Myocyte (in vitro differentiated cells): ENCODE measurements around the gene ADPGK. TPM values are rescaled to one million over a fixed set of nuclear protein-coding genes. Genes with fewer than 3 reads are reported as not detected.
"Not testable (repeated sequence)": the region's sequence is repeated elsewhere in the genome, so short reads cannot be mapped to it uniquely, and the experiment has no call there.

Experiments used
- DNase-seq: peaks from one replicate; pipeline ENCODE4 v3.0.0-alpha.2; 2012; ENCODE audit warnings: low read depth
- polyA plus RNA-seq: library from polyadenylated mRNA; unstranded; fragments of >200 nt; gene quantifications from one replicate; pipeline ENCODE4 v1.2.1, GENCODE V29; 2012; ENCODE audit warnings: missing spikeins
- total RNA-seq: library from RNA; depleted of rRNA; stranded (reverse); fragments of >200 nt; gene quantifications from 2 replicates; pipeline ENCODE4 v1.2.3, GENCODE V29; 2014

Gene ADPGK
- 36.2 and 40.1 TPM in 2 replicates for total RNA-seq
- 33.3 TPM for polyA plus RNA-seq

DNA sequence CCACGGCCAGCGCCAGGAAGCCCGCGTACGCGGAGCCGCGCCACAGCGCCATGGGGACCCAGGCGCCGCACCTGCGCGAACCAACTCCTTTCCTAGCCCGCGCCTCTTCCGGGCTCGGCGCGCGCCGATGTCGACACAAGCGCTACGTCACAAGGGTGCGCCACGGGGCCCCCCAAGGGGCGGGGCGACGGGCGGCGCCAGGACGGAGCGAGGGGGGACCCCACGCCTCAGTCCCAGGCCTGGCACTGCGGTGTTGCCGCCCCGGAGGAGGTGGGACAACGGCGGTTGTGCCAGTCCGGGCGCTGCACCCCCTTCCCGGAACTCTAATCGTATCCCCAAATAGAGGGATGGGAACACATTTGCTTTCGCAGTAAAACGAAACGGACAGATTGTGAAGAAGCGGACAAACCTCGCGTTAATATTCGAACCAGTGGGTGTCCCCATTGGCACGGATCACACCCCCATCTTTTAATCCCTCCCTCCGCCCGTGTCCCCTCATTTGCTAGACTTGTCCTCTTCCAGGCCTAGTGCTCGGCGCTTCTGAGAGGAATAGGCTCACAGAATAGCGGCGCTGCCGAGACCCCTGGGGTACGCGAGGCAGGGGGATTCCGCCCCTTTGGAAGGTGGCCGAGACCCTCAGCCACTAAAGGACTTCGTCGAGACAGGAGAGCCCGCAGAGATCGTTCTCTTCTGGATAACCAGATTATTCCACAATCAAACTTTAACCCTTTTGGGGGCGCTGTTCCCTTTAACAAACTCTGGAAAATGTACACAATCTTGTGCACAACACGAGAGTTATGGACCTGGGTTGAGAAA is at the start of gene ADPGK:
ADPGK (minus strand) TSS at position 119 of the 816 bp plus-strand sequence; CDS start at position 52, 67 bp downstream.
- peak; percentile 95 for DNase-seq

DNA sequence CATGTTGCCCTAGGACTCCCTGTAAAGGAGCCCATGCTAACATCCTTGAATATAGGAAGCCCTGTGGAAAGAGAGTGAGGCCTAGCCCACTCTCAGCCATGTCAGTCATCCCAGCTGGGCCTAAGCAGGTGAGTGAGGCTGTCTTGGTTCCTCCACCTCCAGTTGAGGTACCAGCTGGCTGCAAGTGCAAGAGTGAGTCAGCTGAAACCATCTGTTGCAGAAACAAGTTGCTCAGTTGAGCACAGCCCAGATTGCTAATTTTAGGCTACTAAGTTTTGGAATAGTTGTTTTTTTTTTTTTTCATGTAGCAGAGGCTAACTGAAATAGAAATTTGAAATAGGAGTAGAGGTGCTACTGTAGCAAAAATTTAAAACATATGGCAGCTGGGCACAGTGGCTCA is 43.7 kb upstream of the ADPGK start:
- DNase-seq = peak; percentile 87

DNA sequence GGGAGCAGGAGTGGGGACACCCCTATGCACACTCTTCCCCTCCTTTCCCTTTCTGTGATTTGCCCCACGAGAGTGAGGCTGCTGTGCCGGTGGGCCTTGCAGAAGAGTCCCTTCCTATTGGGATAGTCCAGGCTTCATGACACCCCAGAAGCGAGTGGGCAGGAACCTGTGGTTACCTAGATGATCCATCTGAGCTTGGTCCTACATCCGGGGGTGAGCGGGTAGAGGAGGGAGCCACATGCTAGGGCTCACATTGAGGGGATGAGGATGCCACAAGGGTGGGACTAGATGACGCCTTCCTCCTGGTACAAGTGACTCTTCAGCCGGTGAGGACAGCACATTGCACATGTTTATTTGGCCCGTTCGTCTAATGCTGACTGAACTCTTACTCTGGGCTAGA is 43.1 kb upstream of the ADPGK start:
- DNase-seq = no peak

DNA sequence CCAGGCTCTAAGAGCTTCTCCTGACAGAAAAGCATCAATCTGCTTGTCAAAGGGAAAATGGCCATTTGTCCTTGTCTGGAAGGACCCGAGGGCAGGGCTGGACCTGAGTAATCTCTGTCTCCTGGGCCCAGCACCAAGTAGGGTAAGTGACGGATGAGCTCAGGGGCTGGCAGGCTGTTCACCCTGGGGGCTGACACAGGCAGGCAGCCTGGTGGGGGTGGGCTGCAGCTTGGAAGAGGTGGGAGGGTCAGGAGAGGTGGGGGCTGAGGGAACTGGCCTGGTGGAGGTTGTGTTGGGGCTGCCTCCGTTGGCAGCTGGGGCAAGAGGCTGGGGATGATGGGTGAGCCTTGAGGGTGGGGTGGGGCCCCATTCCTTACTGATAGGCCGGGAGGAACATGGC is 42.3 kb upstream of the ADPGK start:
- no peak for DNase-seq

DNA sequence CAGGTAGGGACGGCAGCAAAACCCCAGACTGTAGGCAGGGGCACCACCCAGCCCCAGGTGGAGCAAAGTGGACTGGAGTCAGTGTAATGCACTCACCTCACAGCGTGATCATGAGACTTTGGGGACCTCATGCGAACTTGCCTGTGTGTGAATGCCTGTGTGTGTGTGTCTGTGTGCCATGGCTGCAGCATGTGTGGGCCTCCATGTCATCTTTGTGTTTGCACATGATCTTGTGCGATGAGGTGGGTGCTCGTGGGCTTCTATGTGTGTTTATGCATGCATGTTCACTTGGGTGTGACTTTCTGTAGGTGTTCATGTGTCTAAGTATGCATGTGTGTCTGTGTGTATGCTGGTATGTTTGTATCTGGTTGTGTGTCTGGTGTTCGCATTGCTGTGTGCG is 41.2 kb upstream of the ADPGK start:
- DNase-seq = no peak

DNA sequence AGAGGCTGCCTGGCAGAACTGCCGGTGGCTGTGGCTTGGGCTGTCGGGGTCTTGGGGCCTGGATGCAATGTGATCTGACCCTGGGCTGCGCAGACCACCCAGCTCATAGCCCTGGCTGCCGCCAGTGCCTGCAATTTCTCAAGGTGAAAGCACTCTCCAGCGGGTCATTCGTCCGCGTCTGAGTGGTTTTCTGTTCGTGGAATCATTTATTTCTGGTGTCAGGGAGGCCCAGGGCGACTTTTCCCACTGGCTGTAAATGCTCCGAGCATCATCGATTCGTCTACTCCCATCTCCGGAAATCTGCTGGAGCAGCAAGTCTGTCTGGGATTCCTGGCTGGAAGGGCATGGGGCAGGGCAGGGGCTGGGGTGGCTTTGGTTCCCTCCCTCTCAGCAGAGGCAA is 40.6 kb upstream of the ADPGK start:
- no peak for DNase-seq

DNA sequence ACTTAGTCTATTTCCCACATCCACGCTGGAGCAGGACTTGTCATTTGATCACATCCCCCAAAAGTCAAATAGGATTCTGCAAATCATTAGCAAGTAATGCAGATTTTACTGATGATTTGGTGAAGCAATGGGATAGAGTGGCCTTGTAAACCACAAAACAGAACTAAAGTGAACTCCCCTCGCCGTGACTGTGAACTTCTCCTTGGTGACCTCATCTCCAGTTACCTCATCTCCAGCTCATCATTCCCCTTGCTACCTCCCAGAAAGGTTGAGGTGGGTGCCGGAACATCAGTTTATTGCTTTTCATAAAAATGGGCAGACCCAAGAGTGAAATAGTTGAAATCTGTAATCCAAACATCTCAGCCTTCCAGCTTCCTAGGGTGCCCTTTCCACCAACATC is 36.7 kb upstream of the ADPGK start:
- no peak for DNase-seq

DNA sequence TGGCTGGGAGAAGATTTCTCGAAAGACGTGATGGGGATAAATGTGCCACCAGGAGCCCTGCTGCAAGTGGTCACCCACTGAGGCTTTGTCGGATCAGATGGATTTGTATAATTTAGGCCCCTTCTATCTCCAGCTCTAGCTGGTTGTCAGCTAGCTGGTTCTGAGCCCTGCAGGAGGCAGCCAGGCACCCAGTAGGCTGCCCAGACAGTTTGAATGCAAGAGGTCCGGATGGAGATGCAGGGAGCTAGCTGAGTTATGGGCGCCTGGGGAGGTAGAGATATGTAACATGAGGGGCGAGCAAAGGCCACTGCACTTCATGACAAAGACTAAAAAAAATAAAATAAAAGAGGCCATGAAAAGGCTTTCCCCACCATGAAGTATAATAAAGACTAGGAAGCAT is 35.1 kb upstream of the ADPGK start:
- DNase-seq = no peak

DNA sequence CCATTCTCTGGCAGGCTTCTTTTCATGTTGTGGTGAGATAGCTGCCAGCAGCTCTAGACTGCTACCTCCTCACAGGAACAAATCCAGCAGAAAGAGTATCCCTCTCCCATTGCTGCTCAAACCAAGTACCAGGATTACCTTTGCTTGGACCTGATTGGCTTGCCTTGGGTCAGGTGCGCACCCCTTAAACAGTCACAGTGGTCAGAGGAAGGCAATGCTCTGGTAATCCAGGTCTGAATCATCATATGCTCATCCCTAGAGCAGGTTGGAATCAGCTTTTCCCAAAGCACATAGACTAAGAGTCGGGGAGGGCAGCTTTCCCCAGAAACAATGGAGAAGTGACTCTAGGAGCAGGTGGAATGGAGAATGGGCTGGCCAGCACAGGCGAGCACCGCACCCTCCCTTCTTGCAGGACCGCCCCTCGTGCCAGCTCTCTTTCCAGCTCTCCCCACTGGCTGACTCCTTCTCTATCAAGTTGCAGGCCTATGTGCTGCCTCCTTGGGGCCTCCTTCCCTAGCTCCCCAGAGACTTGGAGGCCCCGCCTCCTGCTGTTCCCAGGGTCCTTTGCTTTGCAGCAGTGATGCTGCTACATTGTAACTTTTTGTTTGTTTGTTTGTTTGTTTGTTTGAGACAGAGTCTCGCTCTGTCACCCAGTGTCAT is 29.9 kb upstream of the ADPGK start:
- DNase-seq = no peak

DNA sequence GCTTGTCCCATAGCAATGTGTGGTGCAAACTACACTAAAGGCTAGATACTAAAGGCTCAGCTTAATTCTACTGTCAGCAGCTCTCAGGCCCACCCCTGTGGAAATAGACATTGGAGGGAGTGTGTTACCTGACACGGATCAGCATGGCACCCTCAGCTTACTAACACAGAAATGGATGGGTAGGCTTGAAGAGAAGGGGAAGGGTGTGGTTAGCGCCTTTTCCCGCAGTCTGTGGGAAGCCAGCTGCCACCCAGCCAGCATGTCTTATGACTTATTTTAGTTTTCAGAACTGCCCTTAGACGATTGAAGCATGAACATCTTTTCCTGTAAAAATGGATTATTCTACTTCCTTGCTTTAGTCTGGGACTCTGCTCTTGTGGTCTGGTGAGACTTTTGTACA is 25.8 kb upstream of the ADPGK start:
- peak; percentile 57 for DNase-seq

DNA sequence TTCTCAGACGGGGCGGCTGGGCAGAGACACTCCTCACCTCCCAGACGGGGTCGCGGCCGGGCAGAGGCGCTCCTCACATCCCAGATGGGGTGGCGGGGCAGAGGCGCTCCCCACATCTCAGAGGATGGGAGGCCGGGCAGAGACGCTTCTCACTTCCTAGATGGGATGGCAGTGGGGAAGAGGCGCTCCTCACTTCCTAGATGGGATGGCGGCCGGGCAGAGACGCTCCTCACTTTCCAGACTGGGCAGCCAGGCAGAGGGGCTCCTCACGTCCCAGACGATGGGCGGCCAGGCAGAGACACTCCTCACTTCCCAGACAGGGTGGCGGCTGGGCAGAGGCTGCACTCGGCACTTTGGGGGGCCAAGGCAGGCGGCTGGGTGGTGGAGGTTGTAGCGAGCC is 23.8 kb upstream of the ADPGK start:
- DNase-seq = not testable (repeated sequence)

DNA sequence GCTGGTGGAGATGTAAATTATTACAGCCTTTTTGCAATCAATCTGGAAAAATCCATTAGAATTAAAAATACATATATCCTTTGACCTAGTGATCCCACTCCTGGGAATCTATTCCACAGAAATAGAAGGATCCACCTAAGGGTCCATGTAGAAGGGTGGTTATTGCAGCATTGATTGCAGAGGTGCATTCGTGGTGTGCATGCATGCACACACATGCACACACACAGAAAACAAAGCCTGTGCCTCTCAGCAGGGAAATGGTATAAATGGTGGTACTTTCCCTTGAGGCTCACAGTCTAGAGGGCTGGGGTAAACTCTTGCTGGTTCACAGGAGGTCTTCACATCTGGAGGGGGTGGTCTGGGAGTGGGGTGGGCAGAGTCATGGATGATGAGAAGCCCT is 19.4 kb upstream of the ADPGK start:
- no peak for DNase-seq

DNA sequence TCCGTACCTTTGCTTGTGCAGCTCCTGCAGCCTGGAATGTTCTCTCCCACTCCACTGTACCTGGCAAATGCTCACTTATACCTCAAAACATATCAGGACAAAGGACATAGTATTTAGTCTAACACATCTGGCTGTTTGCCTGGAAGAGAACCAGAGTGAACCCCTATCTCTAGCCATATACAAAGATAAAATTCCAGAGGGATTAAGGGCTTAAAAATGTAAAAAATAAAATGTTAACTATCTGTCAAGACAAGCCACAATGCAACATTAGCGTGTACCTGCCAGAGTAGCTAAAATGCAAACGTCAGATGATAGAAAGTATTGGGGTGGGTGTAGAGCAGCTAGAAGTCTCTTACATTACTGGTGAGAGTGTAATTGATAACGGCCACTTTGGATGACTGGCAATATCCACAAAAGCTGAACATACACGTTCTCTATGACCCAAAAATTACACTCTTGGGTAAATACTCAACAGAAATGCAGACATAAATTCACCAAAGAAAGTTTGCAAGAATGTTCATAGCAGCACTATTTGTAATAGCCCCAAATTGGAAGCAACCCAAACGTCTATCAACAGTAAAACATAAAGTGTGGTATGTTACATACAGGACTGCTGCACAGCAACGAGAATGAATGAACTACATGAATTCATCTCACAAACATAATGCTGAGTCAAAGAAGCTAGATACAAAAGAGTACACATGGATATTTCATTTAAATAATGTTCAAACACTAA is 18.2 kb upstream of the ADPGK start:
- DNase-seq = no peak

DNA sequence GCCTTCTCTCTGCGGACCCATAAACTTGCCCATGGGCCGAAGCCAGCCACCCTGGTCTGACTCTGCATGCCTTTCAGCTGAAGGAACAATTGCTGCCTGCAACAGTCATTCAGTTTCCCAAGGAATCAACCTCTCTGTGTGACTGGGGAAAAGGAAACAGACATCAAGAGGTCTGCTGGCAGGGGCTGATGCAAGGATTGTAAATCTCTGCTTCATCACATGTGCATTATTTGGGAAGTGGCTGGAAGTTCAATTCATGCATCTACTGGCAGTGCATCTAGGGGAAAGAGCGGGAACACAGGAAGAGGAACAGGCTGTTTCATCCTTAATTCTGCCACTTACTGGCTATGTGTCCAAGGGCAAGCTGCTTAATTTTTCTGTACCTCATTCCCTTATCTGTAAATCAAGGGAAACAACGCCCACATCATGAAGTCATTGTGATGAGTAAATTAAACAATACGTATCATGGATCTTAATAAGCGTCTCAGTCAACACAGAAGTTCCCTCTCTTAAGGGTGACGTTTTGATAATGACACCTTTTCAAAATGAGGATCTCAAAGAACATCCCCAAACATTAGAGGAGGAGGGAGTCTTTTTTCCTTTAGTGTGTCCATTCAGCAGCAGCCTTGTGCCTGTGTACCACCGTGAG is 17.4 kb upstream of the ADPGK start:
- DNase-seq = no peak

DNA sequence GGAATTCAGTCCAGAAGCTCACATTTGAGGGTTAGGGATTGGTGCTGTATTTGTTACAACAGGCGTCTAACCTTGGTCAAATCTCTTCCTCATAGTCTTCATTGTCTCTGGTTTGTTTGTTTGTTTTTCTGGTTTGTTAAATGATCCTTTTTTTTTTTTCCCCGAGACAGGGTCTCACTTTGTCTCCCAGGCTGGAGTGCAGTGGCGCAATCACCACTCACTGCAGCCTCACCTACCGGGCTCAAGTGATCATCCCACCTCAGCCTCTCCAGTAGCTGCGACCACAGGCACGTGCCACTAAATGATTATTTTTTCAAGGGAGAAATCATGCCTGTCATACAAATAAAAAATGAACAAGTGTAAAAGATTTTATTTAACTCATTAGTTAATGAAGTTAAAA is 14.3 kb upstream of the ADPGK start:
- no peak for DNase-seq

DNA sequence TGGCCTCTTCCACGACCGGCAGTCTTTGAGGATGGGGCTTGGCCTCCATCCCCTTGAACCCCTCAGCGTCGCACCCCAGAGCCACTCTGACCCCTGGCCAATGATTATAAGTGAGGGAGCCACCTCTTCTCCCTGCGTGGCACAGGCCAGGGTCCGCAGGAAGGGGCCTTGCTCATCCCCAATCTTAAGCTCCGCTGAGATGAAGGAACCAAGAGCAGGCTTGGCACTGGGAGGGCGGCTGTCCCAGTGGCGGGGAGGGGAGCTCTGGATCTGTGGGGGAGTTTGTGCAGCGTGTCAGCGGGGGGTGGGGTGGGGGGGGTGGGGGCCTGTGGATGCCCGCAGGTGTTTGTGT is 13.8 kb upstream of the ADPGK start:
- no peak for DNase-seq

DNA sequence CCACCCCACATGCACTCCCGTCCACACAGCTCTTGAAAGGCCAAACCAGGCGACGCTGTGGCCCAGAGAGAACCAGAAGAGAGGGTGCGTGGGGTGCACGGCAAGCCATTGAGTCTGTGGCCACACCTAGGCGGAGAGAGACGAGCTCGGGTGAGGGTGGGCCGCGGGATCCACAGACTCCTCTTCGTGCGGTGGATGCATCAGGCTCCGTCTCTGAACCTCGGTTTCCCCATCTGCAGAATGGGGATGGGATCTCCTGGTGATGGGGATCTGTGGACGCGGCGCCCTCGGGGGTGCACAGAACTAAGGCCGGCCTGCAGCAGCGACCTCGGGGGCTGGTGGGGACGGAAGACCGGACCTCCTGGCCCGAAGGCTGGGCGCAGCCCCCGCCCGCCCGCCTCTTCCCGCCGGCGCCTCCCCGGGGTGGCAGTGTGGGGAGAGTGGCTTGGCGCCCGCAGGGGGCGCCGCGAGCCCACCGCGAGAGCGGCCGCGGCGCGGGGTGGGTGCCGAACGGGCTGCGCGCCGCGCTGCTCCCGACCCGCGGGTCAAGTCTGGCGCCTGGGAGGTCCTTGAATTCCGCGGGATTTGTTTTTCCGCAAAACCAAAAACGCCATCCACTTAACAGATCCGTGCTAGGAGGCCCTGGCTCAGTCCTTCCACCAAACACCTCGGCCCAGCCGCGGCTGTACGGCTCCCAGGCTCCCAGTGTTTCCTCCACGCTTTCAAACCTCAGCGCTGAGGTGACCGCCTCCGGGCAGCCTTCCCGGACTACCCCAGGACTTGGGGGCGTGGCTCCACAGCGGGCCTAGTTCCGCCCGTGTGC is 13.2 kb upstream of the ADPGK start:
- peak; percentile 54 for DNase-seq

DNA sequence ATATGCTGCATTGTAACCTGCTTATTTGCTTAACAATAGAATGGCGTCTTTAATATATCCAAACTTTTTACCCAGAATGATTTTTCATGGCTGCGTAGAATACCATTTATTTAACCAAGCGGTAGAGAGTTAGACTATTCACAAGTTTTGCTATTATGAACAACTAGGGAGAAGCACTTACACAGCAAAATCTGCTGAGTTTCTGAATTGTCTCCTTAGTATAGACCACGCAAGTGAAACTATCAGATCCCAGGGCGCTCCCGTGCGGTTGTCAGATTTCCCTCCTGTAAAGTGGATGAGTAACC is 12.6 kb upstream of the ADPGK start:
- no peak for DNase-seq

DNA sequence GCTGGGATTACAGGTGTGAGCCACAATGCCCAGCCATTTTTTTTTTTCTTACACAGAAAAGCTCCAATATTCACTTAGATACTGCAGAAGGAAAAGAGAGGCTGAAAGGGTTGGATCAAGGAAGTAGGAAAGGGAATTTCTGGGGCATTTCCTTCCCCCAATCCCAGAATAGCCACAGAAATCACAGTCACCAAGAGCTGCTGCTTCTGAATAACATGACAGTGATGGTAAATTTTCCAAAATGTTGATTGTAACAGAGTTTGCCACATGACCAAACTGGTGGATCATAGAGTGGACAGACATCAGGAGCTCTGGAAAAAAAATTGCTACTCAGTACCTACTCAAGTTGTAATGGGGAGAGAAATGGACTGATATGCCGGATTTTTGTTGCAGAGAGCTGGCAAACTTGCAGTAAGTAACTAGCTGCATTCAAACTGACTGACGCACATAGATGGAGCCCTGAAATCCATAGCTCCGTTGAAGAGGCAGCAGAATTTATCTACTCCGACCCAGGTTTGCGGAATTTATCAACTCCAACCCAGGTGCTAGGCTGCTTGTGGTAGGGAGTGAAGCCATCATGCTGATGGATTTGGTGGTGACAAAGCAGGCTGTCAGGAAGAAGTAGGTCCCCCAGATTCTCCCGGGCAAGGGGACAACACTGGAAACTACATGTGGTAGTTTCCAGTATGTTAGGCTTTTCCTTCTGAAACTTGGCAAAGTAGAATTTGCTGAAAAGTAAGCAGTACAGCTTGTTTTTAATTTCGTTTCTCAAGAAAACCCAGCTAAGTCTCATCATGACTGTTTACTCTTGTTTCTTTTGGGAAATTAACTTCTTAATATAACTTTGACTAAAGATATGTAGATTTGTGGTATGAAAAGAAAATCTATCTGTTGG is 10.5 kb upstream of the ADPGK start:
- DNase-seq = no peak

DNA sequence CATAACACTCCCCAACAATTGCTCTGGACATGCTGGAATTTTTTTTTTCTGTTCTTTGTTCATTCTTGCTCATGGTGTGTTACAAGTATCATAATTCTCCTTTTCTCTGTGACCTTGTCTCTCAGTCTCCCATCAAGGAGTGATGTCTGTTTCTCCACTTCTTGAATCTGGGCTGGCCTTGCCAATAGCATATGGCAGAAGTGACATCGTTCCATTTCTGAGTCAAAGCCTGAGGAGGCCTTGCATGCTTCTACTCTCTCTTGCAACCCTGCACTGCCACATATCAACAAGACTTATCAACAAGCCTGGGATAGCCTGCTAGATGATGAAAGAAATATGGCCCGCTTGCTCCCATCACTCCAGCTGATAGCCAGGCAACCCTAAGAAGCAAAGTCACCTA is 8.9 kb upstream of the ADPGK start:
- DNase-seq = no peak
